ENCODE data around the gene REPS2. TPM values are rescaled to one million over a fixed set of nuclear protein-coding genes. Genes with fewer than 3 reads are reported as not detected.

Gene REPS2
- total and polyA plus RNA-seq, 4 donors: 1.1 to 7.9 (median 4.0) TPM

DNA sequence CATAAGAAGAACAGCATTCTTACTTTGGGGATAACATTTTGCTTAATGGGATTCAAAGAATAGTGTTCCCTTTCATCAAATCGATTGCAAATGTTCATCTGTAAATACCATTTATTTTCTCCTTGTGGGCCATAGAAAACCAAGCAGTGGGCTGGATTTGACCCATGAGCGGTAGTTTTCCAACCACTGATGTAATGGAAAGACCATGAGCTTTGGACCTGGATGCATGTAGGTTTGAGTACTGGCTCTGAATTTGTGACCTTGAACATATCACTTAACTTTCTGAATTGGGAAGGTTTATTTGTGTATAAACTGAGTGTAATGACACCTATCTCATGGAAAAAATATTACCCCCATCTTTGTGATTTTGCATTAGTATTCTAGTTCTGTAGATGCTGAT is 54.3 kb downstream of the REPS2 start:
- no peaks in the 10 kb centered on the region for H3K27me3 ChIP-seq (ENCODE audit: control insufficient read depth in 1 of 2, insufficient read depth in 2 of 2, low read length in 1 of 2)
- no peak for DNase-seq
- no peak overlapping the region for H3K27ac ChIP-seq (ENCODE audit: low read depth in 1 of 2, low read length in 2 of 2)
- H3K4me3 ChIP-seq (ENCODE audit: low read length in 2 of 2): no peak overlapping the region
- 76 to 97% methylated on average over 2 of the region's 2 CpGs for WGBS, 2 donors
- intact Hi-C loops (cut with DNase I): loop anchor here in 1 of 2 donors (5.0 kb wide), 1 partner anchor 42 kb away; no protein-coding TSS in a partner anchor
- H3K36me3 ChIP-seq (ENCODE audit: control insufficient read depth in 1 of 2, insufficient read depth in 2 of 2, low read length in 1 of 2): no peaks in the 10 kb centered on the region
- no peak for ATAC-seq (ENCODE audit: low FRiP score)
- H3K9me3 ChIP-seq (ENCODE audit: control insufficient read depth, low read length): no peaks in the 10 kb centered on the region
- no peaks in the 10 kb centered on the region for H3K4me1 ChIP-seq (ENCODE audit: control insufficient read depth in 1 of 2, insufficient read depth in 2 of 2, low read length in 2 of 2)

- intact Hi-C loops (cut with DNase I): no loop called here
Observed at GRCh38 chrX:17005712-17006368, 59.4 kb downstream of the REPS2 start.

DNA sequence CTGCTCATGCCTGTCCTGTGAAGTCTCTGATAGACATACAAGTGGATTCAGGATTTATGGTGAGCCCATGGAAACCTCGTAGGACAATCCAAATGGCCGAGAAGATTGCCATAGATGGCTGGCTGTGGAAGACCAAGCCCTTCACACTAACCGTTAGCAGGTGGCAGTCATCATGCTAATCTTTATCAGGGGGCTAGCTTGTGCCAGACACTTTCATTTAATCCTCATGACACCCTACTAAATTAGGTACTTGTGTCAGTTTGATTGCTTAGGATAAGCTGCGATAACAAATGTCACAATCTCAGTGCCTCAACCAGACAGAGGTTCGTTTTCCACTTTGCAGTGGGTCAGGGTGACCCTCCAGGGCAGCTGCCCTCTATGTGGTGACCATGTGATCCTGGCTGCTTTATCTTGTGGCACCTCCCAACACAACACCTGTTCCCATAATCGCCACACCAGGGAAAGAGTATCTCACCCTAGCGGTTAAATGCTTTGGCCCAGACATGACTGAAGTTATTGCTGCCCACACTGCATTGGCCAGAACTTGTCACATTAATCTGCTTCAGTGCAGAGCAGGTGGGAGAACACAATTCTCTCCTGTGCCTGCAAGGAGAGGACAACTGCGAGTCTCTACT is 60.8 kb downstream of the REPS2 start:
- ATAC-seq (ENCODE audit: low FRiP score) (no peak), DNase-seq (no peak)
- Histone ChIP-seq H3K36me3 (ENCODE audit: control insufficient read depth in 1 of 2, insufficient read depth in 2 of 2, low read length in 1 of 2) (no peaks in the 10 kb centered on the region), H3K4me1 (ENCODE audit: control insufficient read depth in 1 of 2, insufficient read depth in 2 of 2, low read length in 2 of 2) (no peaks in the 10 kb centered on the region), H3K9me3 (ENCODE audit: control insufficient read depth, low read length) (no peaks in the 10 kb centered on the region), H3K27me3 (ENCODE audit: control insufficient read depth in 1 of 2, insufficient read depth in 2 of 2, low read length in 1 of 2) (no peaks in the 10 kb centered on the region), H3K27ac (ENCODE audit: low read depth in 1 of 2, low read length in 2 of 2) (no peak overlapping the region), H3K4me3 (ENCODE audit: low read length in 2 of 2) (no peak overlapping the region)
- intact Hi-C loops (cut with DNase I): no loop called here
- WGBS, 2 donors: 63 to 65% methylated on average over 8 of the region's 8 CpGs

More at GRCh38 chrX:17005712-17006368, 59.4 kb downstream of the REPS2 start:
- Histone ChIP-seq H3K9me3 (ENCODE audit: control insufficient read depth, low read length) (no peaks in the 10 kb centered on the region), H3K27ac (ENCODE audit: low read depth in 1 of 2, low read length in 2 of 2) (no peak overlapping the region), H3K4me3 (ENCODE audit: low read length in 2 of 2) (no peak overlapping the region), H3K27me3 (ENCODE audit: control insufficient read depth in 1 of 2, insufficient read depth in 2 of 2, low read length in 1 of 2) (no peaks in the 10 kb centered on the region), H3K4me1 (ENCODE audit: control insufficient read depth in 1 of 2, insufficient read depth in 2 of 2, low read length in 2 of 2) (no peaks in the 10 kb centered on the region), H3K36me3 (ENCODE audit: control insufficient read depth in 1 of 2, insufficient read depth in 2 of 2, low read length in 1 of 2) (no peaks in the 10 kb centered on the region)
- ATAC-seq (ENCODE audit: low FRiP score): no peak
- WGBS, 2 donors: 92 to 94% methylated on average over 3 of the region's 3 CpGs
- no peak for DNase-seq

DNA sequence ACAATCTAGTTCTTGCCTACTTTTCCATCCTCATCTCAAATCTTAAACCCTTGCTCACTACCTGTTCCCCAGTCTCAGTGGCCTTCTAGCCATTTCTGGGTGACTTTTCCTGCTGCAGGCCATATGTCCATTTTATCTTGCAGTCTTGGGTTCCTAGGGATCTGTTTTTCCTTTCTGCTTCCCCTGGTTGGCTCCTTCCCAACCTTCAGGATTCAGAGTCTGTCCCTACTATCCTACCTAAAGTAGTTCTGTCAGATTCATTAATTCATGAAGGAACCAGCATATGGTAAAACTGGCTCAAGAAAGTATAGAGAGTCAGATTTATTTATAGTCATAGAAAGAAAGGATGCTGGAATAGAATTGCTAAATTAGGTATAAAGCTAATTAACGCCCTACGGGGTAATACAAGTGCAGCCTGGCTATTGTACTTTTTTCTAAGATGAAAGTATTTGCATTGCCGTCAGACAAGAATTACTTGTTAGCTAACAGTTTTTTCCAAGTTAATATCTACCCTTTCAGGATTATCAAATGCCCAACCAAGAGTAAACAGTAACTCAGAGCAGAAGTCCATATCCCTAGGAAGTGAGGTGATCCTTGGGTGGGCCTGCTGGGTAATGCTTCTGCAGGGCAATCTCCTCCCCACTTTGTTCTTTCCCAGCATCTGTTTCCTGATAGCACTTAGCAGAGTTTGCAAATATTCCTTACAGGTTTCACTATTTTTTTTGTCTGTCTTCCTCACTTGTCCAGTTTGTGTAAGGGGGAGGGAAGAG is 63.6 kb downstream of the REPS2 start:
- ATAC-seq (ENCODE audit: low FRiP score) (no peak), DNase-seq (no peak)
- Histone ChIP-seq H3K36me3 (ENCODE audit: control insufficient read depth in 1 of 2, insufficient read depth in 2 of 2, low read length in 1 of 2) (no peaks in the 10 kb centered on the region), H3K9me3 (ENCODE audit: control insufficient read depth, low read length) (no peaks in the 10 kb centered on the region), H3K27me3 (ENCODE audit: control insufficient read depth in 1 of 2, insufficient read depth in 2 of 2, low read length in 1 of 2) (no peaks in the 10 kb centered on the region), H3K27ac (ENCODE audit: low read depth in 1 of 2, low read length in 2 of 2) (no peak overlapping the region), H3K4me3 (ENCODE audit: low read length in 2 of 2) (no peak overlapping the region), H3K4me1 (ENCODE audit: control insufficient read depth in 1 of 2, insufficient read depth in 2 of 2, low read length in 2 of 2) (peaks cover 0 to 4% of the 10 kb centered on the region in 2 donors)
- intact Hi-C loops (cut with DNase I): no loop called here
- 79 to 89% methylated on average over 3 of the region's 3 CpGs for WGBS, 2 donors

DNA sequence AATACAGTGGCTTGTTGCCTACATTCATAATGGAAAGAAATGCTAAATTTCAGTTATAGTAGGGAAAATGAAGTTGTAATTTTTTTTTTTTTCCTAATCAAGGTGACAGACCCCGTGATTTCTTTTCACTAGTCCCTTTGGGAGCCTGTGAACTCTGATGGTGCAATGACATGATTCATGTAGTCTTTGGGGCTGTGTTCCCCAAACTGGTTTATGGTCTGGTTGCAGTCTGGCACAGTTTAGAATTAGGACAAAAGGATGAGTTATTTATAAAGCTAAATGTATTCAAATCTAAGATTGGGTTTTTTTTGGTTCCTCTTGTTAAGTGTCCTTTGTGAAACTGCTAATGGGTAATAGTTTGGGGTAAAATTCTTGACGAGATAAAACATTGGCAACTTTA is 66.0 kb downstream of the REPS2 start:
- WGBS, 2 donors: 46 to 51% methylated on average over 2 of the region's 2 CpGs
- no peak for DNase-seq
- no peaks in the 10 kb centered on the region for H3K9me3 ChIP-seq (ENCODE audit: control insufficient read depth, low read length)
- H3K27ac ChIP-seq (ENCODE audit: low read depth in 1 of 2, low read length in 2 of 2): no peak overlapping the region
- H3K27me3 ChIP-seq (ENCODE audit: control insufficient read depth in 1 of 2, insufficient read depth in 2 of 2, low read length in 1 of 2): no peaks in the 10 kb centered on the region
- H3K36me3 ChIP-seq (ENCODE audit: control insufficient read depth in 1 of 2, insufficient read depth in 2 of 2, low read length in 1 of 2): no peaks in the 10 kb centered on the region
- intact Hi-C loops (cut with DNase I): no loop called here
- ATAC-seq (ENCODE audit: low FRiP score): no peak
- no peak overlapping the region for H3K4me3 ChIP-seq (ENCODE audit: low read length in 2 of 2)
- H3K4me1 ChIP-seq (ENCODE audit: control insufficient read depth in 1 of 2, insufficient read depth in 2 of 2, low read length in 2 of 2): peaks cover 0 to 4% of the 10 kb centered on the region in 2 donors

- intact Hi-C loops (cut with DNase I): no loop called here
- 71 to 95% methylated on average over 3 of the region's 3 CpGs for WGBS, 2 donors
- H3K9me3 ChIP-seq (ENCODE audit: control insufficient read depth, low read length): no peaks in the 10 kb centered on the region
- H3K27ac ChIP-seq (ENCODE audit: low read depth in 1 of 2, low read length in 2 of 2): no peak overlapping the region
- H3K36me3 ChIP-seq (ENCODE audit: control insufficient read depth in 1 of 2, insufficient read depth in 2 of 2, low read length in 1 of 2): no peaks in the 10 kb centered on the region
- no peaks in the 10 kb centered on the region for H3K27me3 ChIP-seq (ENCODE audit: control insufficient read depth in 1 of 2, insufficient read depth in 2 of 2, low read length in 1 of 2)
- DNase-seq (no peak), ATAC-seq (ENCODE audit: low FRiP score) (no peak)
- H3K4me3 ChIP-seq (ENCODE audit: low read length in 2 of 2): no peak overlapping the region
- peaks cover 0 to 4% of the 10 kb centered on the region in 2 donors for H3K4me1 ChIP-seq (ENCODE audit: control insufficient read depth in 1 of 2, insufficient read depth in 2 of 2, low read length in 2 of 2)
Observed at GRCh38 chrX:17014216-17014615, 67.8 kb downstream of the REPS2 start.

DNA sequence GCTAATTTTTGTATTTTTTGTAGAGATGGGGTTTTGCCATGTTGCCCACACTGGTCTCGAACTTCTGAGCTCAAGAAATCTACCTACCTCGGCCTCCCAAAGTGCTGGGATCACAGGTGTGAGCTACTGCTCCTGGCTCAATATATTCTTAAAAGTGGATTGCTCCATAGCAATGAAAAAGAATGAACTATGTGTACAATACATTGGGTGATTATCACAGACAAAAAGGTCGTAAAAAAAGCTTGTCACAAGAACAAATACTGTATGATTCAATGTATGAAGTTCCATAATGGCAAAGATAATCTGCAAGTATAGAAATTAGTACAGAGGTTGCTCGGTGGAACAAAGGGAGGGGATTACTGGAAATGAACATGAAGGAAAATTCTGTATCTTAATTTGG is 70.7 kb downstream of the REPS2 start:
- ATAC-seq (ENCODE audit: low FRiP score) (no peak), DNase-seq (no peak)
- Histone ChIP-seq H3K4me3 (ENCODE audit: low read length in 2 of 2) (no peak overlapping the region), H3K9me3 (ENCODE audit: control insufficient read depth, low read length) (no peaks in the 10 kb centered on the region), H3K36me3 (ENCODE audit: control insufficient read depth in 1 of 2, insufficient read depth in 2 of 2, low read length in 1 of 2) (no peaks in the 10 kb centered on the region), H3K4me1 (ENCODE audit: control insufficient read depth in 1 of 2, insufficient read depth in 2 of 2, low read length in 2 of 2) (peaks cover 0 to 4% of the 10 kb centered on the region in 2 donors), H3K27ac (ENCODE audit: low read depth in 1 of 2, low read length in 2 of 2) (no peak overlapping the region), H3K27me3 (ENCODE audit: control insufficient read depth in 1 of 2, insufficient read depth in 2 of 2, low read length in 1 of 2) (no peaks in the 10 kb centered on the region)
- intact Hi-C loops (cut with DNase I): no loop called here
- 78 to 98% methylated on average over 4 of the region's 4 CpGs for WGBS, 2 donors

- Histone ChIP-seq H3K4me3 (ENCODE audit: low read length in 2 of 2) (no peak overlapping the region), H3K27ac (ENCODE audit: low read depth in 1 of 2, low read length in 2 of 2) (no peak overlapping the region), H3K36me3 (ENCODE audit: control insufficient read depth in 1 of 2, insufficient read depth in 2 of 2, low read length in 1 of 2) (no peaks in the 10 kb centered on the region), H3K4me1 (ENCODE audit: control insufficient read depth in 1 of 2, insufficient read depth in 2 of 2, low read length in 2 of 2) (peaks cover 0 to 4% of the 10 kb centered on the region in 2 donors), H3K27me3 (ENCODE audit: control insufficient read depth in 1 of 2, insufficient read depth in 2 of 2, low read length in 1 of 2) (no peaks in the 10 kb centered on the region), H3K9me3 (ENCODE audit: control insufficient read depth, low read length) (no peaks in the 10 kb centered on the region)
- intact Hi-C loops (cut with DNase I): no loop called here
- DNase-seq (no peak), ATAC-seq (ENCODE audit: low FRiP score) (no peak)
- 86 to 93% methylated on average over 2 of the region's 2 CpGs for WGBS, 2 donors
Observed at GRCh38 chrX:17020356-17020755, 73.9 kb downstream of the REPS2 start.

Measured in aorta (tissue), 5 donors.